DND-41 (cell line): Measurements from ENCODE around the gene GNG10.

Experiments used
- CTCF ChIP-seq: IDR thresholded peaks from 2 replicates; pipeline ENCODE4 v1.5.1; 2012; ENCODE audit warnings: borderline replicate concordance, low read length, moderate library complexity, mild to moderate bottlenecking; ENCODE audit not compliant: poor library complexity, severe bottlenecking; ENCODE audit errors: extremely low read depth
- EZH2 ChIP-seq: IDR thresholded peaks from 3 replicates; pipeline ENCODE4 v1.6.1; 2012; ENCODE audit warnings: borderline replicate concordance, low read depth, mild to moderate bottlenecking, moderate library complexity, low read length, inconsistent platforms; ENCODE audit not compliant: severe bottlenecking

- TF ChIP-seq CTCF (no peak), EZH2 (no peak)
These were observed 1.3 kb downstream of the GNG10 start for GRCh38 chr9:111662576-111663300.
